GM15510 (cell line): Measurements from ENCODE around the gene C9orf50.

Source experiments
- POLR2A ChIP-seq: IDR thresholded peaks from 3 replicates; pipeline ENCODE4 v1.6.1; 2011; ENCODE audit warnings: borderline replicate concordance; ENCODE audit not compliant: insufficient read length; ENCODE audit errors: extremely low read depth

C9orf50 gene

DNA sequence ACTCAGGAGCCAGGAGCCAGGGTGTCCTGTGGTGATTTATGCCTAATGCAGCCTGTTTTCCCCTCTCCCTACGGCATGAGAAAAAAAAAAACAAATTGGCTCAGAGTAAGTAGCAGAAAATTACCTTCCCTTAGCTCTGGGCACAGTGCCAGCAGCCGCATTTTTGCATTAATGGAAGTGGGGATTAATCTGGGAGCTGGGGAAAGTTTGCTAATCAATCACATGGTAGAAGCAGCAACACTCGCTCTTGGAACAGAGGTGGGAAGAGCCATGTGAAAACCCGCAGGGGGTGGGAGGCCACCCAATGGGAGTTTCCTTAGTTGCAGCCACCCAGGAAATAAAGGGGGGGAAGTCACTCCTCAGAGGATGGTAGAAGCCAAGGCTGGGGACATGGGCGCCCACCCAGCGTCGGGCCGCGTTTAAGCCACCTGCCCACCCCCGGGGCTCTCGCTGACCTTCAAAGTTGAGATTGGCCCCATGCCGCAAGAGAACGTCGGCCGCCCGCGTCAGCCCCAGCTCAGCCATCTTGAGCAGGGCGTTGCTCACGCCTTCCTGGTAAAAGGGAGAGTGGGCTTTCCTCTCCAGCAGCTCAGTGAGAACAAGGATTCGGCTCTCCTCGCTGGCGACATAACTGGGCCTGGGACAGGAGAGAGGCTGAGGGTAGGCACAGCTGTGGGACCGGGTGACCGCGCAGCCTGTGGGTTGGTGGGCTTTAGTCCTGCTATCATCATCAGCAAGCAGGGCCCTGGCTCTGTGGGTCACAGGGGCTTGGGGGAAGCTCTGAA is 19.4 kb upstream of the C9orf50 start:
- TF ChIP-seq POLR2A: no peak

GRCh38 chr9:129639756-129640085 is 18.8 kb upstream of the C9orf50 start:
- TF ChIP-seq POLR2A: no peak

DNA sequence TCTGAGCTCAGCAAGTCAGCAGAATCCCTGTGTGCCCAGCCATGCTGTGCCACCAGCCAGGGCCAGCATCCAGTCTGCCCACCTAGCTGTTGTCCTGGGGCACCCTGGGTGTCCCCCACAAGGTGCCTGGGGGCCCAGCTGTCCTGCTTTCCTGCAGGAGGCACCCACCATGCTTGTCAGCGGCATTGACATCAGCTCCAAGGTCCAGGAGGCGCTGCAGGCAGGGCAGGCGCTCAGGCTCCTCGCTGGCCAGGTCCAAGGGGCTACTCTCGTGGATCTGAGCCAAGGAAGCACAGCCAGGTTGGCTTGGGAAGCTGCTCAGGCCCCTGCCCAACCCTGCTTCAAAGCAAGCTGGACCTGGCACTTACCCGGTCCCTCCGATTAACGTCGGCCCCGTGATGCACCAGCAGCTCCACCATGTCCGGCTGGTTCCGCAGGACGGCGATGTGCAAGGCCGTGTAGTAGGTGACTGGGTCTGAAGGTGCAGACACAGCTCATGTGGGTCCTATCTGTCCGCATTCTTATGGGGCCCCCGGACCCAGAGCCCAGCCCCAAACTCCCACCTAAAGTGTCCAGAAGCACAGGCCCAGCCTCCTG is 18.2 kb upstream of the C9orf50 start:
- TF ChIP-seq POLR2A: no peak

DNA sequence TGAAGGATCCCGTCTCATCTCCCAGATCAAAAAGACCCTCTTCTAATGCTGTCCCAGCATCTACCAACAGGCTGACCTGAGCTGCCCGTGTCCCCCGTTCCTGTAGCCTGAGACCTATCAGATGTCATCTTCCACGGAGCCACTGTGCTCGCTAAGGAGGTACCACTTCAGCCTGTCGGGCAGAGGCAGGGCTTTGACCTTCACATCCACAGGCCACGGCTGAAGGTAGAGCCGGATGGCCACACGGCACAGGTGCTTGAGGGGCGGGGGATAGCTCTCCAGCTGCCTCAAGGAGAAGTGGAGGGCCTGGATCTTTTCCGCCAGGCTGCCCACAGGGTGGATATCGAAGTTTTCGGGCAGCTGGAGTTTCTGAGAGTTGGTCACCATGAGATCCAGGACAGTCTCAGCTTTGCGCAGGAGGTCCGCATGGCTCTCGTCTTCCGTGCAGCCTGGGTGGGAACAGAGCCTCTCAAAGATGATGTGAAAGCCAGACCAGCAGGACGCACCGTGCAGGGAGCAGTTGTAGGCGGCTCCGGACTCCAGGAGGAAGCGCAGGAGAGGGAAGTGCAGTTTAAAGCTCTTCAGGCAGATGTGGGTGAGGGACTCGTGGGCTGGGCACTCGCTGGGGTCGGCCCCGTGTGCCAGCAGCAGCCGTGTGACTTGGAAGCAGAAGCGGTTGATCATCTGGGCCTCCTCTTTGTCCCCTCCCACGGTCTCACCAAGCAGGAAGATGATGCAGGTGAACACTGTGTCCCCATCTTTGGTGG is 17.0 kb upstream of the C9orf50 start:
- TF ChIP-seq POLR2A: no peak

- TF ChIP-seq POLR2A: no peak
Observed at GRCh38 chr9:129637102-129637501, 16.2 kb upstream of the C9orf50 start.

- no peak for TF ChIP-seq POLR2A
Observed at GRCh38 chr9:129635099-129636065, 14.5 kb upstream of the C9orf50 start.

DNA sequence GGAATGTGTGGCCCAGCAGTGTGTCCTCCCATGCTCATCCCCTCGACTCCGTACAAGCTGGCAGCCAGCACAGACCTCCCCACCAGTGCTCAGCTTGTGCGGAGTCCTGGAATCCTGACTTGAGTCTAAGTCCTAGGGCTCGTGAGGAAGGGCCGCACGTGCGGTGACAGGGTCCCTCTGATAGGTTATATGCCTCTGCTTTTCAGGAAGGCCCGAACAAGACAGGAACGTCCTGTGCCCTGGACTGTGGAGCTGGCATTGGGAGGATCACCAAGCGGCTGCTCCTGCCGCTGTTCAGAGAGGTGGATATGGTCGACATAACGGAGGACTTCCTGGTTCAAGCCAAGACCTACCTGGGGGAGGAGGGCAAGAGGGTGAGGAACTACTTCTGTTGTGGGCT is 12.9 kb upstream of the C9orf50 start:
- no peak for TF ChIP-seq POLR2A

DNA sequence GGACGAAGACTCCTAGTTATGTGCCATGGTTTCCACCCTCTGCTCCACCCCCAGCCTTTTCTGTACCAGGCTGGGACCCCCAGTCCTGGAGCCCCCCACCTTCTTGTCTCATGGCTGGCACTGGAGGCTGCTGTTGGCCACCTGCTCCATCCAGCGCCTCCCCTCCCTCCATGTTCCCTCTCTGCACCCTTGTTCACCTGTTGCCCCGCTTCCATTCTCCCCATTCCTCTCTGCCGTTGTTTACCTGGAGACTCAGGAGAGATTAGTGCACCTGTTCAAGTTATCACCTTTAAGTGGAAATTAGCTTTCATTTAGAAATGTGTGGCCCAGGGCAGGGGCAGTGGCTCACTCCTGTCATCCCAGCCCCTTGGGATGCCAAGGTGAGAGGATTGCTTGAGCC is 12.3 kb upstream of the C9orf50 start:
- TF ChIP-seq POLR2A: no peak

- no peak for TF ChIP-seq POLR2A
Observed at GRCh38 chr9:129632460-129632859, 11.6 kb upstream of the C9orf50 start.

DNA sequence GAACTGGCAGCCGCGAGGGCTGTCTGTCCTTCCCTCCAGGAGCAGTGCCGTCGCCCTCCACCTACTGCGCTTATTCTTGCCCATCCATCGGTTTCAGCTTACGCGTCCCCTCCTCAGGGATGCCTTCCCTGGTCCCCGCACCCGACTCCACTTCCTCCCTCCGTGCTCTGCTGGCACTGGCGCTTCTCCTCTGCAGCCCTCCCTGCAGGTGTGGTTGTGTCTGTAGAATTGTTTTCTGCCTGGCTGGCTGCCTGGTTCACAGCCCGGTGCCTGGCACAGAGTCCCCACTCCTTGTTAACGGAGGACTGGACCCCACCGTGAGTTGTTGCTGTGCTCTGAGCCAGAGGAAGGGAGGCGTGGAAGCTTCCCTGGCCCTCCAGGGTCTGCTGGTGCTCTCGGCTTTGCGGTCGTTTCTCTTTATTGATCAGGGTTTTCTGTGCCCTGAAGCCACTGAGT is 10.8 kb upstream of the C9orf50 start:
- no peak for TF ChIP-seq POLR2A

DNA sequence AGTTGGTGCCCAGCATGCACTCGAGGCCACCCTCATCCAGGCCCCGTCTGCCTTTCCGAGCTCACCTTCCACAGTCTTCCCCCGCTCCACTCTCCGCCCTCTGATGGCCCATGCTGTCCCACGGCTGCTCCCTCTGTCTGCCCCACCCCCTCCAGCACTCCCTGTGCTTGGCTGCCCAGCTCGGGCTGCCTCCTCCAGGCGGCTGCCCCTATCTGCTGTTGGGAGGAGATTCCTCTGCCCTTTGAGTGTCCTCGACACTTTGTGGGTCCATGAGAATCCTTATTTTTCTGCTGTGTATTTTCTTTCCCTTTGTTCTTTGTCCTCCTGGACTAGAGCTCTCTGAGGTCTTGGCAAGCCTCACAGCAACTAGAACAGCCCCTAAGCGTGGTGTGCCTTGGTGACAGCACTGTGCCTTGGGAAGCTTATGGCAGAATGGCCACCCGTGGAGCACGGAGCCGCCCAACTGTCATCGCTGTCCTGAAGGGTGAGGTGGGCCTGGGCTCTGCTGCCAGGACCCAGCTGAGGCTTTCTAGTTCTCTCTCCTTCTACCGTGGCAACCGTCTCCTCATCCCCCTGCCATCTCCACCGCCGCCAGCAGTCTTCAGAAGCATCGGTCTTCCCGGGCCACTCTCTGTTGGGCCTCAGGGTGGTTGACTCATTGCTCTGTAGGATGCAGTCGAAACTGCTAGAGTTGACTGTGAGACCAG is 10.2 kb upstream of the C9orf50 start:
- no peak for TF ChIP-seq POLR2A

DNA sequence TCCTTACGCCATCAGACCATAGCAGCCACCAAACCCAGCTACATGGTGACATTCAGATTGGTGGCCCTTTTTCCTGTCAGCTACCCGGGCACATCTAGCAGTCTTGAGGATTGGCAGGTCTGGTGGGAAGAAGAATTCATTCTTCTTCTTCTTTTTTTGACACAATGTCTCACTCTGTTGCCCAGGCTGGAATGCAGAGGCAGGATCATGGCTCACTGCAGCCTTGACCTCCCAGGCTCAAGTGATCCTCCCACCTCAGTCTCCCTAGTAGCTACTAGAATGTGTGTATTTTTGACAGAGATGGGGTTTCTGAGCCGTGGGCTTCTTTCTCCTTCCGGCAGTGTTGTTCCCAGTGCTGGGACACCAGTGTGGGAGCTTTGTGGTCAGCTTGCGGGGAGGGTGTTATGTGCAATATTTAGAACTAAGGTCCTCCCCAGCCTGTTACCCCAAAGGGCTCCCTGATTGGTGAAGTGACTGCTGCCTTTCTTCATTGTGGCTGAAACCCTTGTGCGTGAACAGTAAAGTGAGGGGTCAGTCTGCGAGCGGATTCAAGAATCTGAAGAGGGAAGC is 8.4 kb upstream of the C9orf50 start:
- no peak for TF ChIP-seq POLR2A

DNA sequence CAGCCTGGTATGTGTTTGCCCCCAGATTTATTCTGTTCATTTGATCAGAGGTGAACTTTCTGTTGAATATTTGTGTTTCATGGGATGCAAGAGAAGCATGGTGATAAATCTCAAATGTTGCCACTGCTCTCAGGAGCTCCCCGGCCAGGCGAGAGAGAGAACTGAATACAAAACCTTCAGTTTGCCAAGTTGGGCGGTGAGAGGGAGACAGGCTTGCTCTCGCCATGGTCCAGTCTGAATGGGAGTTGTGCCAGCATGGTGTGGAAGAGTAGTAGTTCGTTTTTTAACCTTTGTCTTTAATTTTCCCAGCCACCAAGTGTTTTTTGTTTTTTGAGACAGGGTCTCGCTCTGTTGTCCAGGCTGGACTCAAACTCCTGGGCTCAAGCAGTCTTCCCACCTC is 7.8 kb upstream of the C9orf50 start:
- TF ChIP-seq POLR2A: no peak
